Renal cortex interstitium (tissue), 11 donors: Measurements from ENCODE around the gene PTBP1. TPM values are rescaled to one million over a fixed set of nuclear protein-coding genes. Genes with fewer than 3 reads are reported as not detected.

Source experiments
- DNase-seq, 11 donors: peaks; one replicate each; pipeline ENCODE4 v3.0.0-alpha.2; 2013; ENCODE audit warnings: low read depth in 9 of 11, low spot score in 4 of 11; ENCODE audit errors: extremely low read depth in 1 of 11
- polyA plus RNA-seq, 3 donors: library from polyadenylated mRNA; unstranded; fragments of 120-200 nt; gene quantifications; one replicate each; pipeline ENCODE4 v1.2.1, GENCODE V29; 2013; ENCODE audit not compliant: insufficient read length in 3 of 3

PTBP1 gene
- polyA plus RNA-seq, 3 donors, result 349 to 460 (median 382) TPM

GRCh38 chr19:803686-804418 is 6.6 kb downstream of the PTBP1 start:
- no peak for DNase-seq

GRCh38 chr19:804419-805165 is 7.3 kb downstream of the PTBP1 start:
- DNase-seq, result no peak

GRCh38 chr19:805166-805551 is 7.9 kb downstream of the PTBP1 start:
- no peak for DNase-seq

- no peak for DNase-seq
Observed at GRCh38 chr19:805600-806550, 8.6 kb downstream of the PTBP1 start.

- no peak for DNase-seq
Observed at GRCh38 chr19:806815-807421, 9.7 kb downstream of the PTBP1 start.

- no peak for DNase-seq
Observed at GRCh38 chr19:807627-808422, 10.6 kb downstream of the PTBP1 start.

GRCh38 chr19:808423-808775 is 11.1 kb downstream of the PTBP1 start:
- DNase-seq, result no peak

- DNase-seq, result no peak
Observed at GRCh38 chr19:810077-810855, 13.0 kb downstream of the PTBP1 start.

GRCh38 chr19:810883-811489 is 13.7 kb downstream of the PTBP1 start:
- DNase-seq, result no peak

- no peak for DNase-seq
Observed at GRCh38 chr19:811506-812048, 14.3 kb downstream of the PTBP1 start.

GRCh38 chr19:812049-812746 is 14.9 kb downstream of the PTBP1 start:
- no peak for DNase-seq

- DNase-seq, result no peak
Observed at GRCh38 chr19:812747-813218, 15.5 kb downstream of the PTBP1 start.

GRCh38 chr19:813219-814151 is 16.2 kb downstream of the PTBP1 start:
- DNase-seq, result no peak

GRCh38 chr19:814152-815078 is 17.2 kb downstream of the PTBP1 start:
- no peak for DNase-seq
